Natural killer cell (primary cell): ENCODE data around the gene SMAGP. TPM values are rescaled to one million over a fixed set of nuclear protein-coding genes. Genes with fewer than 3 reads are reported as not detected.
"Not testable (repeated sequence)": the region's sequence is repeated elsewhere in the genome, so short reads cannot be mapped to it uniquely, and the experiment has no call there.

Experiments used
- ATAC-seq, 3 donors: fragments of 150-1000 bp in 2 of 3; fragments of 200-7000 bp in 1 of 3; cut with Tn5 transposase; 1 replicate in 1 of 3; 2 replicates in 2 of 3; pipeline ENCODE4 v1.10.0; 2021; ENCODE audit warnings: mild to moderate bottlenecking in 2 of 3, moderate library complexity in 2 of 3
- DNase-seq, 2 donors: peaks; one replicate each; pipeline versions ENCODE4 v3.0.0 to v3.0.0-alpha.2; 2013 to 2021; ENCODE audit warnings: mixed read lengths in 1 of 2
- H3K27ac ChIP-seq: one replicate; pipeline ENCODE4 v1.5.1; 2013; ENCODE audit warnings: mild to moderate bottlenecking, low read length
- H3K27me3 ChIP-seq: one replicate; pipeline ENCODE4 v1.6.1; 2013; ENCODE audit warnings: low read length; ENCODE audit not compliant: control insufficient read depth, insufficient read depth
- H3K36me3 ChIP-seq: one replicate; pipeline ENCODE4 v1.6.1; 2013; ENCODE audit warnings: low read length; ENCODE audit not compliant: control insufficient read depth, insufficient read depth
- H3K4me1 ChIP-seq: one replicate; pipeline ENCODE4 v1.6.1; 2013; ENCODE audit warnings: low read length; ENCODE audit not compliant: control insufficient read depth, insufficient read depth
- H3K4me3 ChIP-seq: one replicate; pipeline ENCODE4 v1.5.1; 2013; ENCODE audit warnings: low read length
- H3K9me3 ChIP-seq: one replicate; pipeline ENCODE4 v1.6.1; 2013; ENCODE audit warnings: low read length; ENCODE audit not compliant: control insufficient read depth, insufficient read depth
- H3K27ac Mint-ChIP-seq, 2 donors: one replicate each; pipeline ENCODE4 v1.8.0; 2022; ENCODE audit warnings: mild to moderate bottlenecking in 2 of 2, mixed read lengths in 2 of 2, moderate library complexity in 1 of 2
- H3K27me3 Mint-ChIP-seq, 2 donors: one replicate each; pipeline ENCODE4 v1.8.0; 2022; ENCODE audit warnings: low read depth in 2 of 2, mixed read lengths in 2 of 2
- H3K36me3 Mint-ChIP-seq: one replicate; pipeline ENCODE4 v1.8.0; 2022; ENCODE audit warnings: mixed read lengths
- H3K4me1 Mint-ChIP-seq, 2 donors: one replicate each; pipeline ENCODE4 v1.8.0; 2022; ENCODE audit warnings: mixed read lengths in 2 of 2
- H3K4me3 Mint-ChIP-seq: one replicate; pipeline ENCODE4 v1.8.0; 2022; ENCODE audit warnings: mild to moderate bottlenecking, moderate library complexity, mixed read lengths
- H3K9me3 Mint-ChIP-seq, 2 donors: one replicate each; pipeline ENCODE4 v1.8.0; 2022; ENCODE audit warnings: mixed read lengths in 2 of 2
- CTCF ChIP-seq: fragments of 200-600 bp; IDR thresholded peaks from one replicate; pipeline ENCODE4 v1.8.0; 2022; ENCODE audit warnings: antibody characterized with exemption
- WGBS: methylation state at CpG from one replicate; pipeline ENCODE4 v1.1.7; 2013; ENCODE audit warnings: missing lambda C conversion rate; ENCODE audit not compliant: insufficient coverage; 5-methylcytosine and 5-hydroxymethylcytosine counted together
- intact Hi-C: fragments of 100-400 bp; cut with micrococcal nuclease; formaldehyde crosslinking; loops from one replicate; pipeline ENCODE4 v1.14.2; 2022
- total RNA-seq, 4 donors: library from RNA; stranded (reverse); fragments of 120-200 nt in 1 of 4; gene quantifications; one replicate each; pipeline versions ENCODE4 v1.2.3 to v1.2.4, GENCODE V29; 2013 to 2022

The SMAGP gene
- total RNA-seq, 3 donors from 2014 or later (not counting 1 experiment from before 2014, with no cell fraction given), result 6.5 to 26.2 (median 19.0) TPM

GRCh38 chr12:51264297-51264696 is 5.9 kb downstream of the SMAGP start:
- Histone ChIP-seq H3K27ac (no peak overlapping the region), H3K36me3 (no peaks in the 10 kb centered on the region), H3K9me3 (no peaks in the 10 kb centered on the region), H3K4me1 (peaks cover 20% of the 10 kb centered on the region), H3K27me3 (no peaks in the 10 kb centered on the region), H3K4me3 (no peak overlapping the region)
- H3K4me3 Mint-ChIP-seq, result no peak overlapping the region
- H3K36me3 Mint-ChIP-seq, result no peaks in the 10 kb centered on the region
- H3K27me3 Mint-ChIP-seq, result no peaks in the 10 kb centered on the region
- no peak for TF ChIP-seq CTCF
- H3K4me1 Mint-ChIP-seq, result peaks cover 26 to 38% of the 10 kb centered on the region in 2 donors
- peak overlapping the region; percentile 92 to 93 for H3K27ac Mint-ChIP-seq
- ATAC-seq (no peak), DNase-seq (no peak)
- H3K9me3 Mint-ChIP-seq, result peaks cover 0 to 3% of the 10 kb centered on the region in 2 donors
- WGBS, result 99% methylated on average over 5 of the region's 5 CpGs
- intact Hi-C loops, result no loop called here

- Histone ChIP-seq H3K4me1 (peaks cover 12% of the 10 kb centered on the region), H3K27ac (no peak overlapping the region), H3K4me3 (no peak overlapping the region), H3K27me3 (no peaks in the 10 kb centered on the region), H3K9me3 (no peaks in the 10 kb centered on the region), H3K36me3 (no peaks in the 10 kb centered on the region)
- TF ChIP-seq CTCF, result no peak
- no peaks in the 10 kb centered on the region for H3K27me3 Mint-ChIP-seq
- intact Hi-C loops, result no loop called here
- H3K4me3 Mint-ChIP-seq, result no peak overlapping the region
- no peak for DNase-seq
- 89% methylated on average over 3 of the region's 3 CpGs for WGBS
- H3K36me3 Mint-ChIP-seq, result no peaks in the 10 kb centered on the region
- ATAC-seq, result no peak
- H3K9me3 Mint-ChIP-seq, result peaks cover 0 to 3% of the 10 kb centered on the region in 2 donors
- H3K27ac Mint-ChIP-seq, result no peak overlapping the region
- peaks cover 19 to 30% of the 10 kb centered on the region in 2 donors for H3K4me1 Mint-ChIP-seq
Observed at GRCh38 chr12:51263341-51263740, 6.9 kb downstream of the SMAGP start.

GRCh38 chr12:51262758-51263177 is 7.4 kb downstream of the SMAGP start:
- Mint-ChIP-seq H3K4me3 (no peak overlapping the region), H3K36me3 (no peaks in the 10 kb centered on the region), H3K27ac (no peak overlapping the region), H3K9me3 (peaks cover 0 to 3% of the 10 kb centered on the region in 2 donors), H3K4me1 (peaks cover 14 to 27% of the 10 kb centered on the region in 2 donors), H3K27me3 (no peaks in the 10 kb centered on the region)
- H3K4me1 ChIP-seq, result peaks cover 12% of the 10 kb centered on the region
- DNase-seq (peak in 1 of 2 donors; percentile 61), ATAC-seq (no peak)
- H3K27me3 ChIP-seq, result no peaks in the 10 kb centered on the region
- H3K27ac ChIP-seq, result no peak overlapping the region
- intact Hi-C loops, result no loop called here
- no peaks in the 10 kb centered on the region for H3K36me3 ChIP-seq
- H3K9me3 ChIP-seq, result no peaks in the 10 kb centered on the region
- 69% methylated on average over 7 of the region's 7 CpGs for WGBS
- no peak overlapping the region for H3K4me3 ChIP-seq
- no peak for TF ChIP-seq CTCF

- H3K27me3 Mint-ChIP-seq, DNase-seq, H3K36me3 ChIP-seq, ATAC-seq, H3K27ac ChIP-seq, intact Hi-C loops, H3K4me1 ChIP-seq, H3K4me3 ChIP-seq, H3K4me3 Mint-ChIP-seq, H3K27me3 ChIP-seq, H3K9me3 ChIP-seq, H3K27ac Mint-ChIP-seq, H3K9me3 Mint-ChIP-seq, H3K36me3 Mint-ChIP-seq: not testable (repeated sequence)
- H3K4me1 Mint-ChIP-seq, result peaks cover 2 to 14% of the 10 kb centered on the region in 2 donors
- 100% methylated on average over 1 of the region's 1 CpG for WGBS
Observed at GRCh38 chr12:51259600-51259999, 10.6 kb downstream of the SMAGP start.
